Hematopoietic multipotent progenitor cell treated with erythropoietin and hydrocortisone succinate and interleukin-3 and kit ligand, for 15 days (in vitro differentiated cells): Measurements from ENCODE around the gene THEMIS.
"Not testable (repeated sequence)": the region's sequence is repeated elsewhere in the genome, so short reads cannot be mapped to it uniquely, and the experiment has no call there.

Experiments
- DNase-seq: peaks from one replicate; pipeline ENCODE4 v3.0.0-alpha.2; 2015; ENCODE audit warnings: low spot score

Gene THEMIS

GRCh38 chr6:127794405-127794804, 106.5 kb downstream of the THEMIS start:
- no peak for DNase-seq

GRCh38 chr6:127793396-127793795, 107.5 kb downstream of the THEMIS start:
- no peak for DNase-seq

GRCh38 chr6:127792616-127793015, 108.2 kb downstream of the THEMIS start:
- DNase-seq, result no peak

GRCh38 chr6:127791779-127792528, 108.9 kb downstream of the THEMIS start:
- DNase-seq, result no peak

GRCh38 chr6:127790571-127790970, 110.3 kb downstream of the THEMIS start:
- DNase-seq, result no peak

GRCh38 chr6:127786109-127786508, 114.7 kb downstream of the THEMIS start:
- DNase-seq, result no peak

- DNase-seq, result no peak
Observed at GRCh38 chr6:127784468-127784867, 116.4 kb downstream of the THEMIS start.

GRCh38 chr6:127781636-127782272, 119.1 kb downstream of the THEMIS start:
- DNase-seq, result not testable (repeated sequence)

- DNase-seq, result no peak
Observed at GRCh38 chr6:127776320-127776719, 124.5 kb downstream of the THEMIS start.

GRCh38 chr6:127775371-127775770, 125.5 kb downstream of the THEMIS start:
- DNase-seq, result no peak

GRCh38 chr6:127768745-127769144, 132.1 kb downstream of the THEMIS start:
- DNase-seq, result no peak

- no peak for DNase-seq
Observed at GRCh38 chr6:127768223-127768622, 132.6 kb downstream of the THEMIS start.

- DNase-seq, result no peak
Observed at GRCh38 chr6:127765949-127766348, 134.9 kb downstream of the THEMIS start.

GRCh38 chr6:127762284-127762683, 138.6 kb downstream of the THEMIS start:
- DNase-seq, result no peak

GRCh38 chr6:127761084-127761483, 139.8 kb downstream of the THEMIS start:
- DNase-seq, result no peak

- no peak for DNase-seq
Observed at GRCh38 chr6:127749095-127749494, 151.8 kb downstream of the THEMIS start.

- DNase-seq, result no peak
Observed at GRCh38 chr6:127748290-127748689, 152.6 kb downstream of the THEMIS start.

GRCh38 chr6:127738423-127738822, 162.4 kb downstream of the THEMIS start:
- DNase-seq, result no peak

- DNase-seq, result no peak
Observed at GRCh38 chr6:127737768-127738167, 163.1 kb downstream of the THEMIS start.

- peak; percentile 17 for DNase-seq
Observed at GRCh38 chr6:127737009-127737486, 163.8 kb downstream of the THEMIS start.

GRCh38 chr6:127732927-127733326, 167.9 kb downstream of the THEMIS start:
- DNase-seq, result no peak

GRCh38 chr6:127727260-127727953, 173.5 kb downstream of the THEMIS start:
- DNase-seq, result no peak

- no peak for DNase-seq
Observed at GRCh38 chr6:127725821-127726220, 175.0 kb downstream of the THEMIS start.
